ENCODE measurements around the gene RNF130. TPM values are rescaled to one million over a fixed set of nuclear protein-coding genes. Genes with fewer than 3 reads are reported as not detected.

The RNF130 gene
- total and polyA plus RNA-seq, 2 donors (not counting 1 experiment from before 2014, with no cell fraction given): 14.7 to 32.4 TPM

DNA sequence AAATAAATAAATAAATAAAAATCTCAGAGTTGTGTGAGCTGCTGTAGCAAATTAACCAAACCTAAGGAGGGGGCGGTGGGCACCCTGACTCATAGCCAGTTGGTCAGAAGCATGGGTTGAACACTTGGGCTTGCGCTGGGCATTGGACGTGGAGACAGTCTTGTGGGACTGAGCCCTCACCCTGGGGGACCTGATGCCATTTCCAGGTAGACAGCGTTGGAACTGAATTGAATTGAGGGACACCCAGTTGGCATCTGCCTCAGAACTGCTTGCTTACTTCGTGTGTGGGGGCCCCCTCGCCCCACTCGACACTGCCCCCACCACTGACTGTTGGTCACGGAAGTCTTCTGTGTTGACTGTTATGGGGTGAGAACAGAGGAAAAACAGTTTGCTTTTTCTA is 144.9 kb downstream of the RNF130 start:
- Histone ChIP-seq H2AFZ (ENCODE audit: low read length) (no peak overlapping the region), H3K27ac (ENCODE audit: insufficient read depth, low read length) (no peak overlapping the region), H3K9ac (ENCODE audit: insufficient read depth, low read length) (no peak overlapping the region), H4K20me1 (ENCODE audit: control insufficient read depth, extremely low read depth, insufficient read depth, low read length) (no peaks in the 10 kb centered on the region), H3K4me2 (ENCODE audit: extremely low read depth, insufficient read depth, low read length) (no peak overlapping the region), H3K36me3 (ENCODE audit: control insufficient read depth, insufficient read depth, low read length) (no peaks in the 10 kb centered on the region), H3K27me3 (ENCODE audit: control insufficient read depth, insufficient read depth, low read length) (no peaks in the 10 kb centered on the region), H3K4me1 (ENCODE audit: control insufficient read depth, extremely low read depth, insufficient read depth, low read length) (no peaks in the 10 kb centered on the region), H3K9me3 (ENCODE audit: control insufficient read depth, insufficient read depth, low read depth, low read length) (no peaks in the 10 kb centered on the region), H3K79me2 (ENCODE audit: control insufficient read depth, insufficient read depth, low read length) (no peaks in the 10 kb centered on the region), H3K4me3 (replicated peaks in 1 of 4; ENCODE audit: control extremely low read depth in 1 of 4, insufficient read depth in 1 of 4, low read depth in 3 of 4, low read length in 4 of 4) (no peak overlapping the region)
- no peak for TF ChIP-seq EZH2 (IDR thresholded peaks at IDR 0.05; ENCODE audit: low read length, missing control alignments)
- TF ChIP-seq, protein P1, sequence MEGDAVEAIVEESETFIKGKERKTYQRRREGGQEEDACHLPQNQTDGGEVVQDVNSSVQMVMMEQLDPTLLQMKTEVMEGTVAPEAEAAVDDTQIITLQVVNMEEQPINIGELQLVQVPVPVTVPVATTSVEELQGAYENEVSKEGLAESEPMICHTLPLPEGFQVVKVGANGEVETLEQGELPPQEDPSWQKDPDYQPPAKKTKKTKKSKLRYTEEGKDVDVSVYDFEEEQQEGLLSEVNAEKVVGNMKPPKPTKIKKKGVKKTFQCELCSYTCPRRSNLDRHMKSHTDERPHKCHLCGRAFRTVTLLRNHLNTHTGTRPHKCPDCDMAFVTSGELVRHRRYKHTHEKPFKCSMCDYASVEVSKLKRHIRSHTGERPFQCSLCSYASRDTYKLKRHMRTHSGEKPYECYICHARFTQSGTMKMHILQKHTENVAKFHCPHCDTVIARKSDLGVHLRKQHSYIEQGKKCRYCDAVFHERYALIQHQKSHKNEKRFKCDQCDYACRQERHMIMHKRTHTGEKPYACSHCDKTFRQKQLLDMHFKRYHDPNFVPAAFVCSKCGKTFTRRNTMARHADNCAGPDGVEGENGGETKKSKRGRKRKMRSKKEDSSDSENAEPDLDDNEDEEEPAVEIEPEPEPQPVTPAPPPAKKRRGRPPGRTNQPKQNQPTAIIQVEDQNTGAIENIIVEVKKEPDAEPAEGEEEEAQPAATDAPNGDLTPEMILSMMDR (conservative IDR thresholded peaks at IDR 0.05 in 1 of 2, IDR thresholded peaks at IDR 0.05 in 1 of 2; ENCODE audit: low read depth in 1 of 2, low read length in 2 of 2): no peak
- DNase-seq (ENCODE audit: low read depth in 2 of 2): no peak

DNA sequence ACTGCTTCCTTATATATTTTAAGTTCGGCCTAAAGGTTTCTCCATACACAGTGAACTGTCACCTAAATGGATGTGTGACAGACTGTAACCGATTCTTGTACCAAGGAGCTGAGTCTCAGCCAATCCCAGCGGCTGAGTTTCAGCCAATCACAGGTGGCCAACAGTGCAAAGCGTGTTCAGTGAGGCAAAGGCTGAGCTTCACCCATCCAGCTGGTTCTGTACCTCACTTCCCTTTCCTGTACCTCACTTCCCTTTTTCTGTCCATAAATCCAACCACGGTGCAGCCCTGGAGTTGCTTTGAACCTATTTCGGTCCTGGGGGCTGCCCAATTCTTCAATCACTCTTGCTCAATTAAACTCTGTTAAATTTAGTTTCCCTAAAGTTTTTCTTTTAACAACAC is 148.1 kb downstream of the RNF130 start:
- Histone ChIP-seq H2AFZ (ENCODE audit: low read length) (no peak overlapping the region), H3K9ac (ENCODE audit: insufficient read depth, low read length) (no peak overlapping the region), H3K27me3 (ENCODE audit: control insufficient read depth, insufficient read depth, low read length) (no peaks in the 10 kb centered on the region), H3K36me3 (ENCODE audit: control insufficient read depth, insufficient read depth, low read length) (no peaks in the 10 kb centered on the region), H3K4me3 (replicated peaks in 1 of 4; ENCODE audit: control extremely low read depth in 1 of 4, insufficient read depth in 1 of 4, low read depth in 3 of 4, low read length in 4 of 4) (no peak overlapping the region), H3K4me1 (ENCODE audit: control insufficient read depth, extremely low read depth, insufficient read depth, low read length) (no peaks in the 10 kb centered on the region), H3K27ac (ENCODE audit: insufficient read depth, low read length) (no peak overlapping the region), H3K79me2 (ENCODE audit: control insufficient read depth, insufficient read depth, low read length) (no peaks in the 10 kb centered on the region), H3K9me3 (ENCODE audit: control insufficient read depth, insufficient read depth, low read depth, low read length) (no peaks in the 10 kb centered on the region), H3K4me2 (ENCODE audit: extremely low read depth, insufficient read depth, low read length) (no peak overlapping the region), H4K20me1 (ENCODE audit: control insufficient read depth, extremely low read depth, insufficient read depth, low read length) (no peaks in the 10 kb centered on the region)
- no peak for DNase-seq (ENCODE audit: low read depth in 2 of 2)
- TF ChIP-seq, protein P1 (conservative IDR thresholded peaks at IDR 0.05 in 1 of 2, IDR thresholded peaks at IDR 0.05 in 1 of 2; ENCODE audit: low read depth in 1 of 2, low read length in 2 of 2): no peak
- TF ChIP-seq EZH2 (IDR thresholded peaks at IDR 0.05; ENCODE audit: low read length, missing control alignments): no peak

DNA sequence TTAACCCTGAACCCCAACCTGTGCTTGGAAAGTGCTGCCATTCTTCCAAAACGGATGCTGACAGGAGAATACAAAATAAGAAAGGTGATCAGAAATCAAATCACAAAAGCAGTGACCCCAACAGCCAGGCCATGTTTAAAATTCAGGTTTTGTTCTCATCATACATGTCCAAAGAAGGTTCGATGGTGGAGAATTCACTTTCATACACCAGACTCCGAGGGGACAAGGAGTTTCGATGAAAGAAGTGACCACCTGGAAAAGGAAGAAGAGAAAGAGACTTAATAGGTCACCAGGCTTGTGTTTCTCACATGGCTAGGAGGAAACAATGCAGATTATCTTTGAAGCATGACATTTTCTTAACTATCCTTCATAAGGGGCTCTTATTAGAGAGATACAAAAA is 151.4 kb downstream of the RNF130 start:
- Histone ChIP-seq H4K20me1 (ENCODE audit: control insufficient read depth, extremely low read depth, insufficient read depth, low read length) (no peaks in the 10 kb centered on the region), H3K27ac (ENCODE audit: insufficient read depth, low read length) (no peak overlapping the region), H2AFZ (ENCODE audit: low read length) (no peak overlapping the region), H3K79me2 (ENCODE audit: control insufficient read depth, insufficient read depth, low read length) (no peaks in the 10 kb centered on the region), H3K4me3 (replicated peaks in 1 of 4; ENCODE audit: control extremely low read depth in 1 of 4, insufficient read depth in 1 of 4, low read depth in 3 of 4, low read length in 4 of 4) (no peak overlapping the region), H3K4me1 (ENCODE audit: control insufficient read depth, extremely low read depth, insufficient read depth, low read length) (no peaks in the 10 kb centered on the region), H3K36me3 (ENCODE audit: control insufficient read depth, insufficient read depth, low read length) (no peaks in the 10 kb centered on the region), H3K4me2 (ENCODE audit: extremely low read depth, insufficient read depth, low read length) (no peak overlapping the region), H3K27me3 (ENCODE audit: control insufficient read depth, insufficient read depth, low read length) (no peaks in the 10 kb centered on the region), H3K9ac (ENCODE audit: insufficient read depth, low read length) (no peak overlapping the region), H3K9me3 (ENCODE audit: control insufficient read depth, insufficient read depth, low read depth, low read length) (no peaks in the 10 kb centered on the region)
- DNase-seq (ENCODE audit: low read depth in 2 of 2): no peak
- TF ChIP-seq EZH2 (IDR thresholded peaks at IDR 0.05; ENCODE audit: low read length, missing control alignments): no peak
- TF ChIP-seq, protein P1 (conservative IDR thresholded peaks at IDR 0.05 in 1 of 2, IDR thresholded peaks at IDR 0.05 in 1 of 2; ENCODE audit: low read depth in 1 of 2, low read length in 2 of 2): no peak

Measured in fibroblast of lung (primary cell).